ENCODE data around the gene C5orf34.
"Not testable (repeated sequence)": the region's sequence is repeated elsewhere in the genome, so short reads cannot be mapped to it uniquely, and the experiment has no call there.

C5orf34 gene

DNA sequence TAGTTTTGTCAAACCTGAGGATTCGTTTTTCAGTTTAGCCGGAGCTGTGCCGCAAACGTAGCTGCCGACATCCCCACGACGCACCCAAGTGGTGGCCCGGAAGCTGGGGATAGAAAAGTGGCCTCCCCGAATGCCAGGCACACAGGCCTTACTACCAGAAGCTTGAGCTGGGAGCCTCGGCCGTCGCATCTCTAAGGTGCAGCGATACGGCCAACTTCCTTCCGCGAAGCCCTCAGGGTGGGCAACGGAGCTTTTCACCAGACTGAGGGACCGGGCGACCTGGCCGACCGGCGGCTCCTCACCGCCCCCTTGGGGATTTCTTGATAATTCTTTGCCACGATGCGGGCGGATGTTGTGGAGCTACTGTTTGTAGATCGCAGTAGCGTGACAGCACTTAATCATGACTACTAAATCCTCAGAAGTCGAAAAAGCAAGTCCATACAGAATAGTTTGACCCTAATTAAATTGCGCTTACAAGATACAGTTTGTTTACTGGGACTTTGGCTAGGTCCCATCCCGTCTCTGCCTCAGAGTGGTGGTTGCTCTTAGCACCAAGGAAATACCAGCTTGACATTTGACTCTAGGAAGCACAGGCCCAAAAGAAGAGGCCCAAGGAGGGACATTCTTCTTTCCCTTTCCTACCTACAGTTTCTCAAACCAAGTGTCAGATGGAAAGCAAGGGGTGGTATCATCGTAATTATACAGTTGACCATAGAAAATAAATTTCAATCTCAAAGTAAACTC is 30.7 kb downstream of the C5orf34 start:
- TF ChIP-seq, protein P1, sequence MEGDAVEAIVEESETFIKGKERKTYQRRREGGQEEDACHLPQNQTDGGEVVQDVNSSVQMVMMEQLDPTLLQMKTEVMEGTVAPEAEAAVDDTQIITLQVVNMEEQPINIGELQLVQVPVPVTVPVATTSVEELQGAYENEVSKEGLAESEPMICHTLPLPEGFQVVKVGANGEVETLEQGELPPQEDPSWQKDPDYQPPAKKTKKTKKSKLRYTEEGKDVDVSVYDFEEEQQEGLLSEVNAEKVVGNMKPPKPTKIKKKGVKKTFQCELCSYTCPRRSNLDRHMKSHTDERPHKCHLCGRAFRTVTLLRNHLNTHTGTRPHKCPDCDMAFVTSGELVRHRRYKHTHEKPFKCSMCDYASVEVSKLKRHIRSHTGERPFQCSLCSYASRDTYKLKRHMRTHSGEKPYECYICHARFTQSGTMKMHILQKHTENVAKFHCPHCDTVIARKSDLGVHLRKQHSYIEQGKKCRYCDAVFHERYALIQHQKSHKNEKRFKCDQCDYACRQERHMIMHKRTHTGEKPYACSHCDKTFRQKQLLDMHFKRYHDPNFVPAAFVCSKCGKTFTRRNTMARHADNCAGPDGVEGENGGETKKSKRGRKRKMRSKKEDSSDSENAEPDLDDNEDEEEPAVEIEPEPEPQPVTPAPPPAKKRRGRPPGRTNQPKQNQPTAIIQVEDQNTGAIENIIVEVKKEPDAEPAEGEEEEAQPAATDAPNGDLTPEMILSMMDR (conservative IDR thresholded peaks at IDR 0.05) = peak; percentile 91
- peak; percentile 54; the same call in 1 of the 2 replicates for TF ChIP-seq ZFX (IDR thresholded peaks at IDR 0.05)
- H3K27ac ChIP-seq = peak overlapping the region; percentile 81

- no peak for TF ChIP-seq ZFX (IDR thresholded peaks at IDR 0.05)
- TF ChIP-seq, protein P1 (conservative IDR thresholded peaks at IDR 0.05) = no peak
- peak within 1 kb of the TSS; percentile 81 for H3K27ac ChIP-seq
Observed at GRCh38 chr5:43483298-43484105, 31.4 kb downstream of the C5orf34 start, which contains the start of gene TMEM267. Gene TMEM267 (minus strand): TSS chr5:43483865. CDS start chr5:43453969, 29,896 bp downstream.

DNA sequence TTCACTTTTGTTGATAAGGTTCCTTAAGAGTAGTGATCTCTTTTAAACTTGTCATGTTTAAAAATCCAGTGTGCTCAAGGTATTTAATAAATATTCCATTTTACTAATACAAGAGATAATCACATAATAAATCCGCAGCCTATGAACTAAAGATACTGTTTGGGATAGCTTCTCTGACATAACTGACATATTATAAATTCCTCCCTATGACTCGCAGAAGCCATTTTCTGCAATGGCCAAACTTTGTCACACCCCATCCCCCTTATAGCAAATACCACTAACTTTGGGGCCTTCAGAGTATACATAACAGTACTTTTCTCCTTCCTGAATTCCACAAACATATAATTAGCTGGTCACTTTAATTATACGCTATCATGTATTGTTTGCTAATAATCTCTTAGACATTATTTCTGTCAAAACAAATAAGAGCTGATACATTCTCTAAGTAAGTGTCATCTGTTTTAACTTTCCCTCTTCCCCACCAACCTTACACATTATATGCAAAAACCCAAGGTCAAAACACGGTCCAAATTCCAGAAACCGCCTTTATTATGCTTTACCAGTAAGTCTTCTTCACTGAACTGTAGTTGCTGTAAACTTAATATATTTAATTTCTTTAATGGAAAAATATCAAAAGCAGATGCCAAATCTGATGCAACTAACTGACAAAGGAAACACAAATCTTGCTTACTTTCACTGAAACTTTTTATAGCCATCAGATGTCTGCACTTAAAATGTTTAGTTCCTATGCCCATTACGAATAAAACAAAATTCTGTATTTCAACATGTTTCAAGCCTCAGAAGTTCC is 32.3 kb downstream of the C5orf34 start:
- peak overlapping the region; percentile 81 for H3K27ac ChIP-seq
- TF ChIP-seq, protein P1 (conservative IDR thresholded peaks at IDR 0.05) = no peak
- TF ChIP-seq ZFX (IDR thresholded peaks at IDR 0.05) = no peak

DNA sequence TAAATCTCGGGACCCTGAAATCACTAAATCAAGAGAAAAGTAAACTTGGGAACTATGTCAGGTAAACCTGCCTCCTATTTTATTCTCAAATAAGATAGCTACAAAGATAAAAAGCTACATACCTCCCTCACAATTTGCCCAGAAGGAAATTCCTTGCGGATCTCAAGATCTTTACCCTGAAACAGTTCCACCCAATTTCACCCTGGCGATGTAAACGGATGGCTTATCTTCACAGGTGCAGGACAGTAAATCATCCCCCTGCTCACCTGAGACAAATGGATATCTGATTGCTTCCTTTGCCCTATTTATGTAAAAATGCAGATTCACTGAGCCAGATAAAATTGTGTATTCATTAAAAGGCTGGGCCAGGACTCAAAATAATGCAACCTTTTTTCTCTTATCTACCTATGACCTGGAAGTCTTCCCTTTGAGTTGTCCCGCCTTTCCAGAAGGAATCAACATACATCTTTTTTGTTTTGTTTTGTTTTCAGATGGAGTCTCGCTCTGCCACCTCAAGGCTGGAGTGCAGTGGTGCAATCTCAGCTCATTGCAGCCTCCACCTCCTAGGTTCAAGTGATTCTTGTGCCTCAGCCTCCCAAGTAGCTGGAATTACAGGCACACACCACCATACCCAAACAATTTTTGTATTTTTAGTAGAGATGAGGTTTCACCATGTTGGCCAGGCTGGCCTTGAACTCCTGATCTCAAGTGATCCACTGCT is 45.1 kb downstream of the C5orf34 start:
- no peak overlapping the region for H3K27ac ChIP-seq
- TF ChIP-seq, protein P1 (conservative IDR thresholded peaks at IDR 0.05) = peak; percentile 9; the same call in 1 of the 2 replicates
- TF ChIP-seq ZFX (IDR thresholded peaks at IDR 0.05) = no peak

GRCh38 chr5:43467100-43467499 is 47.8 kb downstream of the C5orf34 start:
- TF ChIP-seq, protein P1 (conservative IDR thresholded peaks at IDR 0.05) = no peak
- no peak for TF ChIP-seq ZFX (IDR thresholded peaks at IDR 0.05)
- H3K27ac ChIP-seq = no peak overlapping the region

DNA sequence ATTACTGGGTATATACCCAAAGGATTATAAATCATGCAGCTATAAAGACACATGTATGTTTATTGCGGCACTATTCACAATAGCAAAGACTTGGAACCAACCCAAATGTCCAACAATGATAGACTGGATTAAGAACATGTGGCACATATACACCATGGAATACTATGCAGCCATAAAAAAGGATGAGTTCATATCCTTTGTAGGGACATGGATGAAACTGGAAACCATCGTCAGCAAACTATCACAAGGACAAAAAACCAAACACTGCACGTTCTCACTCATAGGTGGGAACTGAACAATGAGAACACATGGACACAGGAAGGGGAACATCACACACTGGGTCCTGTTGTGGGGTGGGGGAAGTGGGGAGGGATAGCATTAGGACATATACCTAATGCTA is 49.5 kb downstream of the C5orf34 start:
- not testable (repeated sequence) for H3K27ac ChIP-seq

DNA sequence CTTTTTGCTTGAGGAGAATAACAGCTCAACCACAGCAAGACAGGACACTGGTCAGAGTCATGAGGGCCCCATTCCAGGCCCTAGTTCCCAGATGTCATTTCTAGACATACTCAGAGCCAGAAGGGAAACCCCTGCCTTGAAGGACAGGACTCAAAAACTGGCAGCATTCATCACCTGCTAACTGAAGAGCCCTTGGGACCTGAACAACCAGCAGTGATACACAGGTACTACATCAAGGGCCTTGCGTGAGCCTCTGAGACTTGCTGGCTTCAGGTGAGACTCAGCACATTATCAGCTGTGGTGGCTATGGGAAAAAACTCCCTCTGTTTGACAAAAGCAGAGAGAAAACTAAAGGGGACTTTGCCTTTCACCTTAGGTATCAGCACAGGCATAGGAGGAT is 53.9 kb downstream of the C5orf34 start:
- no peak overlapping the region for H3K27ac ChIP-seq
- no peak for TF ChIP-seq ZFX (IDR thresholded peaks at IDR 0.05)
- TF ChIP-seq, protein P1 (conservative IDR thresholded peaks at IDR 0.05) = no peak
